ENCODE results near the gene RRAS2. TPM values are rescaled to one million over a fixed set of nuclear protein-coding genes. Genes with fewer than 3 reads are reported as not detected.

The RRAS2 gene
- total and polyA plus RNA-seq, 3 donors from 2014 or later: 37.3 to 62.6 (median 57.4) TPM

- Histone ChIP-seq H3K36me3 (ENCODE audit: low read depth, missing control alignments) (no peaks in the 10 kb centered on the region), H3K9me3 (no peaks in the 10 kb centered on the region), H3K4me1 (no peaks in the 10 kb centered on the region), H3K27ac (no peak overlapping the region), H3K4me3 (no peak overlapping the region), H3K27me3 (no peaks in the 10 kb centered on the region)
- WGBS, 2 donors: 85 to 88% methylated on average over 2 of the region's 2 CpGs
- intact Hi-C loops (cut with DNase I; ENCODE audit: low total_unique reads): no loop called here
- no peak for TF ChIP-seq POLR2A (IDR thresholded peaks at IDR 0.05)
- no peak for TF ChIP-seq CTCF (IDR thresholded peaks at IDR 0.05)
- DNase-seq: no peak
Measured at GRCh38 chr11:14314127-14314526, 44.9 kb downstream of the RRAS2 start.

GRCh38 chr11:14312736-14313438, 46.1 kb downstream of the RRAS2 start:
- DNase-seq: no peak
- Histone ChIP-seq H3K36me3 (ENCODE audit: low read depth, missing control alignments) (no peaks in the 10 kb centered on the region), H3K27me3 (no peaks in the 10 kb centered on the region), H3K4me3 (no peak overlapping the region), H3K4me1 (no peaks in the 10 kb centered on the region), H3K9me3 (no peaks in the 10 kb centered on the region), H3K27ac (no peak overlapping the region)
- 82 to 87% methylated on average over 4 of the region's 4 CpGs for WGBS, 2 donors
- no peak for TF ChIP-seq POLR2A (IDR thresholded peaks at IDR 0.05)
- no peak for TF ChIP-seq CTCF (IDR thresholded peaks at IDR 0.05)
- intact Hi-C loops (cut with DNase I; ENCODE audit: low total_unique reads): no loop called here

GRCh38 chr11:14310679-14311078, 48.3 kb downstream of the RRAS2 start:
- no peak for DNase-seq
- Histone ChIP-seq H3K27me3 (no peaks in the 10 kb centered on the region), H3K9me3 (no peaks in the 10 kb centered on the region), H3K4me1 (no peaks in the 10 kb centered on the region), H3K4me3 (no peak overlapping the region), H3K27ac (no peak overlapping the region), H3K36me3 (ENCODE audit: low read depth, missing control alignments) (no peaks in the 10 kb centered on the region)
- TF ChIP-seq CTCF (IDR thresholded peaks at IDR 0.05) (no peak), POLR2A (IDR thresholded peaks at IDR 0.05) (no peak)
- intact Hi-C loops (cut with DNase I; ENCODE audit: low total_unique reads): no loop called here
- 44 to 57% methylated on average over 1 of the region's 1 CpG for WGBS, 2 donors

- Histone ChIP-seq H3K27me3 (no peaks in the 10 kb centered on the region), H3K4me1 (no peaks in the 10 kb centered on the region), H3K27ac (no peak overlapping the region), H3K4me3 (no peak overlapping the region), H3K36me3 (ENCODE audit: low read depth, missing control alignments) (no peaks in the 10 kb centered on the region), H3K9me3 (no peaks in the 10 kb centered on the region)
- TF ChIP-seq CTCF (IDR thresholded peaks at IDR 0.05): no peak
- no peak for TF ChIP-seq POLR2A (IDR thresholded peaks at IDR 0.05)
- intact Hi-C loops (cut with DNase I; ENCODE audit: low total_unique reads): no loop called here
- no peak for DNase-seq
- 80 to 83% methylated on average over 4 of the region's 4 CpGs for WGBS, 2 donors
Measured at GRCh38 chr11:14309425-14310192, 49.4 kb downstream of the RRAS2 start.
